HG03139 (cell line): ENCODE results near the gene IGFL4.

Experiments used
- ATAC-seq: cut with Tn5 transposase; IDR thresholded peaks from one replicate; pipeline ENCODE4 v1.9.1; 2021; ENCODE audit not compliant: unreplicated experiment

The IGFL4 gene

DNA sequence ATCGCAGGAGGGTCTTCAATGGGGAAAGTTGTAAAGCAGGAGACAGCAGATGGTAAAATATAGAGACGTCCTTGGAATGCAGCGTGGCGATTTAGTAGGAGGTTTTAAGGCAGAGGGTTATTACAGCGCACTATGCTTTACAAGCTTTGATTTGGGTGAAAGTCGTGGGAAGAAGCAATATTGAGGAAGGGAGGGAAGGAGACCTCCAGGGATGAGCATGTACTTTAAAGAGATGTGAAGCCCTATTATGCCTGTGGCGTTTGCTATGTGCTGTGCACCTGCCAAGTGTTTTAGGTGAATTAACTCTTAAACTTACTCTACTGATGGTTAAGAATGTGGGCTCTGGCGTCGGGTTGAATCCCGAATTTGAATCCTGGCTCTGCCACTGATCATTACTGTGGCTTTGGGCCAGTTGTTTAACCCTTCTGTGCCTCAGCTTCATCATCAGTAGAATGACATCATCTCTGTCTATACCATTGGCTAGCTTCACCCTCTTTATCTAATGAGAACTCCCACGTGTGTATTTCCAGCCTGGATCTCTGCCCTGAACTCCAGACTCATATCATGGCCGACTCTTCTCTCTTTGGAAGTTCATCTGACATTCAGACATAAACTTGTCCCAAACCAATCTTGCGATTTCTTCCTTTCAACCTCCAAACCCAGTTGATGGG is 45.0 kb downstream of the IGFL4 start:
- ATAC-seq: no peak

- peak; percentile 94 for ATAC-seq
Measured at GRCh38 chr19:45994998-45995714, 45.6 kb downstream of the IGFL4 start, which contains the start of gene CCDC61. Gene CCDC61 (plus strand): TSS chr19:45995467. CDS start chr19:46003019, 7,552 bp downstream.

DNA sequence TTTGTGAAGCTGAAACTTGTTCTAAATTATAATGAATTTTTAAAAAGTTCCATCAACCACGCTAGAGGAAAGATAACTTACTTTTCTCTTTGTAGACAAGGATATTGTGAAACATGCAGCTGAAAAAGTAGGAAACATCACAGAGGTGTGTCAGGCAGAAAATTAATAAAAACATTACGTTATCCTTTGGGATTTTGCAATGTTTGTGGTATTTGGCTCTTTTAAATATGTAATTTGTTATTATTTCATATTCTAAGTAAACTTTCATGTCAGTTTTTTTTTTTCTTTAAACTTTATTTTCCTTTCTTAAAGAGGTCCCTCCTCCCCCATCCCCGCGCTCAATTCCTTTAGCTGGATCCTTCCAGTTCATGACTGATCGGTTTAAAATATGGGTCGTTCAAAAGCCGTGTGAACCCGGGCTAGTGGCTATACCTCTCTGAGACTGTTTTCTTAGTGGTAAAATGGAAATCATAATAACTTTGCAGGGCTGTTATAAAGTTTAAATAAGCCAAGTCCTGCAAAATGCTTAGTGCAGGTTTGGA is 46.3 kb downstream of the IGFL4 start:
- no peak for ATAC-seq

DNA sequence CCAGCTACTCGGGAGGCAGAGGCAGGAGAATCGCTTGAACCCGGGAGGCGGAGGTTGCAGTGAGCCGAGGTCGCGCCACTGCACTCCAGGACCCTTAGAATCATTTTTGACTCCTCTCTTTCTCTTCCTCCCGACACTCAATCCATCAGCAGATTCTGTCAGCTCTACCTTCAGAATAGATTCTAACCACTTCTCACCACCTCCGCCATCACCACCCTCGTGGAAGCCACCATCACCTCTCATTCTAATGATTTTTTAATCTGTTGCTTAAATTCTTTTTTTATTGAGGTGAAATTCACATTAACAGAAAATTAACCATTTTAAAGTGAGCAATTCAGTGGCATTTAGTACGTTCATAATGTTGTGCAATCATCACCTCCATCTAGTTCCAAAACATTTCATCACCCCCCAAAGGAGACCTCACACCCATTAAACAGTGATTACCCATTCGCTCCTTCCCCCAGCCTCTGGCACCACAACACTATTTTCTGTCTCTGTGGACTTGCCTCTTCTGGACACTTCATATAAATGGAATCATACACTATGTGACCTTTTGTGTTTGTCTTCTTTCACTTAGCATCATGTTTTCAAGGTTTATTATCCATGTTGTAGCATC is 50.6 kb downstream of the IGFL4 start:
- no peak for ATAC-seq
